Urinary bladder (tissue), 2 donors: ENCODE results near the gene INPP5A. TPM values are rescaled to one million over a fixed set of nuclear protein-coding genes. Genes with fewer than 3 reads are reported as not detected.

Experiments
- polyA plus RNA-seq: library from polyadenylated mRNA; stranded (reverse); fragments of 200-250 nt; gene quantifications from one replicate; pipeline ENCODE4 v1.2.3, GENCODE V29; 2013
- total RNA-seq: library from RNA; depleted of rRNA; stranded (reverse); fragments of >200 nt; gene quantifications from one replicate; pipeline ENCODE4 v1.2.3, GENCODE V29; 2014
- donor health status: healthy.

The INPP5A gene
- total and polyA plus RNA-seq, 2 donors: 61.0 to 66.2 TPM

Other genes with a start within 250 kb of the INPP5A start
- 4.8 TPM for gene STK32C, start 229.8 kb upstream of the INPP5A start, total RNA-seq
- gene STK32C, start 229.8 kb upstream of the INPP5A start, polyA plus RNA-seq: 13.6 TPM
- 13.2 TPM for gene LRRC27, start 205.6 kb upstream of the INPP5A start, total RNA-seq
- 6.5 TPM for gene LRRC27, start 205.6 kb upstream of the INPP5A start, polyA plus RNA-seq
- 6.8 TPM for gene PWWP2B, start 140.6 kb upstream of the INPP5A start, total RNA-seq
- 16.6 TPM for gene PWWP2B, start 140.6 kb upstream of the INPP5A start, polyA plus RNA-seq
- not detected for gene NKX6-2, start 248.4 kb downstream of the INPP5A start, total RNA-seq
- gene NKX6-2, start 248.4 kb downstream of the INPP5A start, polyA plus RNA-seq: 0.23 TPM